Right atrium auricular region (tissue), 2 donors: Measurements from ENCODE around the gene RAB3GAP1. TPM values are rescaled to one million over a fixed set of nuclear protein-coding genes. Genes with fewer than 3 reads are reported as not detected.

Experiments used
- DNase-seq: peaks from one replicate; pipeline ENCODE4 v3.0.0-alpha.2; 2019; ENCODE audit warnings: low spot score
- H3K27ac ChIP-seq, 2 donors: fragments of 200-600 bp; sonication (generic); 1 replicate in 1 of 2; 2 replicates in 1 of 2; pipeline ENCODE4 v1.5.1; 2016 to 2019
- H3K27me3 ChIP-seq, 2 donors: fragments of 200-600 bp; sonication (generic); one replicate each; pipeline versions ENCODE4 v1.5.1 to v1.6.0; 2017 to 2019
- H3K36me3 ChIP-seq: fragments of 200-600 bp; sonication (generic); one replicate; pipeline ENCODE4 v1.5.1; 2016
- H3K4me1 ChIP-seq, 2 donors: fragments of 200-600 bp; sonication (generic); one replicate each; pipeline versions ENCODE4 v1.5.1 to v1.6.0; 2017 to 2019
- H3K4me3 ChIP-seq, 2 donors: fragments of 200-600 bp; sonication (generic); 1 replicate in 1 of 2; 2 replicates in 1 of 2; pipeline ENCODE4 v1.5.1; 2017 to 2019; ENCODE audit warnings: mild to moderate bottlenecking in 1 of 2, moderate library complexity in 1 of 2
- H3K9me3 ChIP-seq, 2 donors: fragments of 200-600 bp; sonication (generic); one replicate each; pipeline ENCODE4 v1.5.1; 2019
- total RNA-seq, 2 donors: library from RNA; depleted of rRNA; stranded (reverse); fragments of >200 nt; gene quantifications; one replicate each; pipeline ENCODE4 v1.1.0, GENCODE V29; 2016
- TF ChIP-seq, protein P1 (sequence below), 2 donors: fragments of 200-600 bp; sonication (generic); IDR thresholded peaks; one replicate each; pipeline ENCODE4 v1.5.1; 2019; ENCODE audit warnings: antibody characterized with exemption in 2 of 2

The RAB3GAP1 gene
- total RNA-seq, 2 donors from 2014 or later: 33.0 to 36.2 TPM

DNA sequence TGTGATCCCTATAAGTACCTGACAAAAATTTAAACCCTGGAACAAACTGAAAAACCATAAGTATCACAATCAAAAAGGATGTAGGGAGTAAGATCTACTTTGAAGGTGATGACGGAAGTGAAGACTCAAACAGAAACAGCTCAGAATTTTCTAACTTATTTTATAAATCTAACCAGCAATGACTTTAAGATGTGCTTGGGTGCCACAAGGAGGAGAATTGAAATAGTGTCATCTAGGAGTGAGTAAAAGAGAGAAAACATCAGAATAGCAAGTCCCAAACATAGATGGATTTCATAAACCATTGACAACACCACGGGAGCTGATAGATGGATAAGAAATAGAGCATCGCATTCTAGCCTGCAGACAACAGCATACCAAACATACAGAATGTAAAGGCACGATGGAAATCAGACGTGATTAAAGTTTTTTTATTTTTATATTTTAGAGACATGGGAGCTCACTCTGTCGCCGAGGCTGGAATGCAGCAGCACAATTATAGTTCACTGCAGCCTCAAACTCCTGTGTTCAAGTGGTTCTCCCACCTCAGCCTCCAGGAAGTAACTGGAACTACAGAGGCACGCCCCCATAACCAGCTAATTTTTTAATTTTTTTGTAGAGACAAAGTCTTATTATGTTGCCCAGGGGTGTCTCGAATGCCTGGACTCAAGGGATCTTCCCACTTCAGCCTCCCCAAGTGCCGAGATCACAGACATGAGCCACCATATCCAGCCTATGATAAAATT lies 41.7 kb upstream of the RAB3GAP1 start:
- Histone ChIP-seq H3K9me3 (no peaks in the 10 kb centered on the region), H3K27me3 (no peaks in the 10 kb centered on the region), H3K36me3 (no peaks in the 10 kb centered on the region), H3K4me3 (no peak overlapping the region), H3K4me1 (no peaks in the 10 kb centered on the region), H3K27ac (no peak overlapping the region)
- TF ChIP-seq, protein P1, sequence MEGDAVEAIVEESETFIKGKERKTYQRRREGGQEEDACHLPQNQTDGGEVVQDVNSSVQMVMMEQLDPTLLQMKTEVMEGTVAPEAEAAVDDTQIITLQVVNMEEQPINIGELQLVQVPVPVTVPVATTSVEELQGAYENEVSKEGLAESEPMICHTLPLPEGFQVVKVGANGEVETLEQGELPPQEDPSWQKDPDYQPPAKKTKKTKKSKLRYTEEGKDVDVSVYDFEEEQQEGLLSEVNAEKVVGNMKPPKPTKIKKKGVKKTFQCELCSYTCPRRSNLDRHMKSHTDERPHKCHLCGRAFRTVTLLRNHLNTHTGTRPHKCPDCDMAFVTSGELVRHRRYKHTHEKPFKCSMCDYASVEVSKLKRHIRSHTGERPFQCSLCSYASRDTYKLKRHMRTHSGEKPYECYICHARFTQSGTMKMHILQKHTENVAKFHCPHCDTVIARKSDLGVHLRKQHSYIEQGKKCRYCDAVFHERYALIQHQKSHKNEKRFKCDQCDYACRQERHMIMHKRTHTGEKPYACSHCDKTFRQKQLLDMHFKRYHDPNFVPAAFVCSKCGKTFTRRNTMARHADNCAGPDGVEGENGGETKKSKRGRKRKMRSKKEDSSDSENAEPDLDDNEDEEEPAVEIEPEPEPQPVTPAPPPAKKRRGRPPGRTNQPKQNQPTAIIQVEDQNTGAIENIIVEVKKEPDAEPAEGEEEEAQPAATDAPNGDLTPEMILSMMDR (IDR thresholded peaks at IDR 0.05): no peak
- DNase-seq: no peak

DNA sequence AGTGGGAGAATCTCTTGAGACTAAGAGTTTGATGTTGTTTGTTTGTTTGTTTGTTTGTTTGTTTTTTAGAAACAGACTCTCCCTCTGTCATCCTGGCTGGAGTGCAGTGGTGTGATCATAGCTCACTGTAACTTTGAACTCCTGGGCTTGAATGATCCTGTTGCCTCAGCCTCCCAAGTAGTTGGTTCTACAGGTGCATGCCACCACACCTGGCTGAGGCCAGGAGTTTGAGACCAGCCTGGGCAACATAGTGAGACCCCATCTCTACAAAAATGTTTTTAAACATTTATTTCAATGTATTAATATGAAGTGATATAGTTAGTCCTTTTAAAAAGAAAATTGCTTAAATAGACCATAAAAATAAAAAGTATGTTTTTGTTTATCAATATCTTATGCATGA lies 40.5 kb upstream of the RAB3GAP1 start:
- H3K27me3 ChIP-seq: no peaks in the 10 kb centered on the region
- H3K36me3 ChIP-seq: no peaks in the 10 kb centered on the region
- no peak for DNase-seq
- no peaks in the 10 kb centered on the region for H3K4me1 ChIP-seq
- no peak overlapping the region for H3K27ac ChIP-seq
- H3K4me3 ChIP-seq: no peak overlapping the region
- H3K9me3 ChIP-seq: peaks cover 0 to 6% of the 10 kb centered on the region in 2 donors
- TF ChIP-seq, protein P1 (IDR thresholded peaks at IDR 0.05): no peak

DNA sequence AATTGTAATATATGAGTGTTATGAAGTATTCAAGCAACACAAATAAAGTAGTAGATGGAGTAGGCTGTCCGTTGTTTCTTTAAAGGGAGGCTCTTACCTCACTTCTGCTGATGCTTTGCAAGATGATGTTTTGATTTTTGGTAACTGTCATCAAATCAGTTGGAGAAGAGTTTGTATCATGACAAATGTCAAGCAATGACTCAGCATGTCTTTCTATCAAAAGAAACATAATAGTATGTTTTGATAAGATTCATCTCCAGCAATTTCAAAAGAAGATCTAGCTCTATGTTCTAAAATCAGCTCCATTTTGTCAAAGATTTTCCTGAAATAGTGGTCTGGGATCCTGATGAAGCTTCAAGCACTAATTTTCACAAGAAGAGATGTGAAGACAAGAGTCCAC lies 30.5 kb upstream of the RAB3GAP1 start:
- no peaks in the 10 kb centered on the region for H3K27me3 ChIP-seq
- TF ChIP-seq, protein P1 (IDR thresholded peaks at IDR 0.05): no peak
- H3K27ac ChIP-seq: no peak overlapping the region
- H3K9me3 ChIP-seq: no peaks in the 10 kb centered on the region
- H3K4me3 ChIP-seq: no peak overlapping the region
- no peaks in the 10 kb centered on the region for H3K4me1 ChIP-seq
- no peaks in the 10 kb centered on the region for H3K36me3 ChIP-seq
- no peak for DNase-seq

DNA sequence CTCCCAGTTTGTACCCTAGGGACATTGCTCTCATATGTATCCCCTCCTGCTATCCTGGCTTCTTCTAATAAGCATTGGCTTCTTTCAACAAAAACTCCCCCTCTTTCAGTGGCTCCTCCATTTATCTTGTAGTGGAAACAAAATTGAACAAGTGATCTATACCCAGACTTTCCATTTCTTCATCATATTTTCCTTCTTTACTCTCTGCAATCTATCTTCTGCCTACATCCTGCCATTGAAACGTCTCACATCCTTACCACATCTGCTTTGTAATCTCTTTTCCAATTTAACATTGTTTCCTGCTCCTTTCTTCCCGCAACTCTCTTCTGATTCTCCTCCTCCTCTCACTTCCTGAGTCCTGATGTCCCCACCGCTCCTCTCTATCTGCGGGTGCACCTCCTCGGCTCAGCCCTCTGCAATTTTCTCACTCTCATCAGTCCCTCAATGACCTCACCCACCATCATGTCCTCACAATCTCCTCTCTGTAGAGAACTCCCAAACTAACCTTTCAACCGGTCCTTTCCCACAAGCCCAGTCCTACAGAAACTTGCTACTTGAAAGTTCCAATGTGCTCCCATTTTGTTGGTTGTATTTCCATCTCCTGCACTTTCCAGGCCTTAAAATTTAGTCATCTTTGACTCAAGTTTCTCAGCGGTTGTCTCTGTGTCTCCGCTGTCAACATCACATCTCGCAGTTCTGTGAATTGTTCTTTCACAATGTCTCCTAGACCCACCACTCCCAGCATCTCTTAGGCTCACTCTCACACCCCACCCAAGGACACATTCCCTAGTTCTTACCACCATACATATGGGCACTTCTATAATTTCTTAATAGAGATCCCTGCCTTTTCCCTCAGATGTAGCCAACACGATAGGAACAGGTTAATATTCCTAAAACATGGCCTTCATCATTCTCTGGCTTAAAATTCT lies 28.9 kb upstream of the RAB3GAP1 start:
- Histone ChIP-seq H3K36me3 (no peaks in the 10 kb centered on the region), H3K4me1 (no peaks in the 10 kb centered on the region), H3K4me3 (no peak overlapping the region), H3K9me3 (no peaks in the 10 kb centered on the region), H3K27me3 (no peaks in the 10 kb centered on the region), H3K27ac (no peak overlapping the region)
- no peak for DNase-seq
- TF ChIP-seq, protein P1 (IDR thresholded peaks at IDR 0.05): no peak

DNA sequence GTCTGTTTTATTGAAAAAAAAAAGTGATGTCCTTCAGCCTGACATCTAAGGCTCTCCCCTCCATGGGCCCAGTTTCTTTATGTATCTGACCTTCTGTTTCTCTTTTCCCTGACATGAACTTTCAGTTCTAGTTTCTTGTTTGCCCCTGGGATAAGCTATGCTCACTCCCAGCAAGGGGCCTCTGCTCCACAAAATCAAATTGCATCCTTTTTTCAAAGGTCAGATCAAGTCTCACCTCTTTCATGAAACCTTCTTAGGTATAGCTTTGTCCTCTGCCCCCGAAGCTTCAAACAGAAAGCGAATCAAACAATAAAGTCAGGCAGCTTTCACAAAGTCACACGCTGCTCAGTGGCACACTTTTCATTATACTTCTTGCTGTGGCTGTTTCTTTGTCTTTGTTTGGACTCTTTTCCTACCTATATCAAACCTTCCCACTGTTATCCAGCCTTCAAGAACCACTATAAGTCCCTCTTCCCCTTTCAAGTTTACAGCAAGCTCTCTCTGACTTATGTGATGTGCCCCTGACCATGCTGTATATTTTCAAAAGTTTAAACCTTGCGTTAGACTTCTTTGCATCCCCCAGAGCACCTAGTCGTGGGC lies 28.1 kb upstream of the RAB3GAP1 start:
- TF ChIP-seq, protein P1 (IDR thresholded peaks at IDR 0.05): no peak
- H3K27me3 ChIP-seq: no peaks in the 10 kb centered on the region
- no peak overlapping the region for H3K27ac ChIP-seq
- no peaks in the 10 kb centered on the region for H3K9me3 ChIP-seq
- no peak for DNase-seq
- no peaks in the 10 kb centered on the region for H3K36me3 ChIP-seq
- no peaks in the 10 kb centered on the region for H3K4me1 ChIP-seq
- no peak overlapping the region for H3K4me3 ChIP-seq
